ENCODE data around the gene NAGS. TPM values are rescaled to one million over a fixed set of nuclear protein-coding genes. Genes with fewer than 3 reads are reported as not detected.
"Not testable (repeated sequence)": the region's sequence is repeated elsewhere in the genome, so short reads cannot be mapped to it uniquely, and the experiment has no call there.

The NAGS gene, protein sequence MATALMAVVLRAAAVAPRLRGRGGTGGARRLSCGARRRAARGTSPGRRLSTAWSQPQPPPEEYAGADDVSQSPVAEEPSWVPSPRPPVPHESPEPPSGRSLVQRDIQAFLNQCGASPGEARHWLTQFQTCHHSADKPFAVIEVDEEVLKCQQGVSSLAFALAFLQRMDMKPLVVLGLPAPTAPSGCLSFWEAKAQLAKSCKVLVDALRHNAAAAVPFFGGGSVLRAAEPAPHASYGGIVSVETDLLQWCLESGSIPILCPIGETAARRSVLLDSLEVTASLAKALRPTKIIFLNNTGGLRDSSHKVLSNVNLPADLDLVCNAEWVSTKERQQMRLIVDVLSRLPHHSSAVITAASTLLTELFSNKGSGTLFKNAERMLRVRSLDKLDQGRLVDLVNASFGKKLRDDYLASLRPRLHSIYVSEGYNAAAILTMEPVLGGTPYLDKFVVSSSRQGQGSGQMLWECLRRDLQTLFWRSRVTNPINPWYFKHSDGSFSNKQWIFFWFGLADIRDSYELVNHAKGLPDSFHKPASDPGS
- total RNA-seq: under 1 TPM; 0.17 to 0.31 TPM

DNA sequence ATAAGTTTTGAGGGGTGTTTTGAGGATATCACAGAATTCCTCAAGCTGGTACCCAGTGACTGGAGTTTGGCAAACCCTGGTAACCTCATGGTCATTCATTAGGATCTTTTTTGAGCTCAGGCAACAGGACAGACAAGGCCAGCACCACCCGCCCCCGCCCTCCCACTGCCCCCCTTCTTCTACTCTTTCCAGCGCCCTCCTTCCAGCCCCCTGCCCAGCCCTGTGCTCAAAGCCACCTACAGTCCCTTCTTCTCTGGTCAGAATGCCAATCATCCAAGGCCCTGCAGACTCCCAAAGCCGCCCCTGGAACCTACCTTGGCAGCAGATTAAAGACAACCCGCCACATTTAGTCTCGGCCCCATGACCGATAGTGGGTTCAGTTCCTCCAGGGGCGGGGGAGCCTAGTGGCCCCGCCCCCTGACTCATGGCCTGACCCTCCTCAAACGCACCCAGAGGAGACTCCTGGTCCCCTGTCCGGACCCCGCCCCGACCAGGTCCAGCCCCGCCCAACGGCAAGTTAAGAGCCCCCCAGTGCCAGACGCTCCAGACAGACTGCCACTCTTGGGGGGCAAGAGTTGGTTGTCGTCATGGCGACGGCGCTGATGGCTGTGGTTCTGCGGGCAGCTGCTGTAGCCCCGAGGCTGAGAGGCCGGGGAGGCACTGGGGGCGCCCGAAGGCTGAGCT, at the start of gene NAGS:
Gene NAGS, plus strand, starts transcription at position 546 of the 684 bp plus-strand sequence. Its CDS starts 42 bp downstream, at position 588.
- intact Hi-C loops (cut with micrococcal nuclease): no loop called here
- Mint-ChIP-seq H3K27ac (no peak within 1 kb of the TSS), H3K4me1 (ENCODE audit: low read depth) (peaks cover 28% of the 10 kb centered on the region), H3K9me3 (no peaks in the 10 kb centered on the region), H3K4me3 (peak within 1 kb of the TSS; percentile 34), H3K27me3 (ENCODE audit: low read depth) (peaks cover 18% of the 10 kb centered on the region), H3K36me3 (ENCODE audit: low read depth) (peaks cover under 1% of the 10 kb centered on the region)
- CTCF ChIA-PET: no interaction called here
- no peak for DNase-seq

DNA sequence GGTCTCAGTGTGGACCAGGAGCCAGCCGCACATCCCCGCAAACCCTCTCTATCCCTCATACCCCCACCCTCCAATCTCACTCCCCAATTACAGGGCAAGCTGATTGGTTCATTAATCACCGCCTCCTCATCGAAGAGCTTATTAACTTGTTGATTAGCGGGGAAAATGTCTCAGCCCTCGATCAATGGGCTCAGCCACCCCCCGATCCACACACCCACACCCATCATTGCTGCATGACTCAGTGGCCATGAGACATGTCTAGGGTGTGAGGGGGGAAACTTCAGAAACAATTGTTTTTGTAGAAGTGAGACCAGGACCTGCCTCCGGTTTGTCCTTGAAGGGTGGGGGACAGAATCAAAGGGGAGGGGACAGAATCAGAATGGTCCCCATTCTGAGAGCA, 48.2 kb upstream of the NAGS start:
- Mint-ChIP-seq H3K36me3 (ENCODE audit: low read depth) (no peaks in the 10 kb centered on the region), H3K27me3 (ENCODE audit: low read depth) (peaks cover 26% of the 10 kb centered on the region), H3K9me3 (no peaks in the 10 kb centered on the region), H3K4me3 (no peak overlapping the region), H3K27ac (no peak overlapping the region), H3K4me1 (ENCODE audit: low read depth) (peaks cover 2% of the 10 kb centered on the region)
- intact Hi-C loops (cut with micrococcal nuclease): no loop called here
- no peak for DNase-seq
- CTCF ChIA-PET: interaction anchor here (0.9 to 1.5 kb wide), 2 partner anchors 12 to 262 kb away, joined by 3 to 4 read pairs; no protein-coding TSS in a partner anchor

GRCh38 chr17:43958748-43959352, 45.6 kb upstream of the NAGS start:
- CTCF ChIA-PET: no interaction called here
- Mint-ChIP-seq H3K36me3 (ENCODE audit: low read depth) (no peaks in the 10 kb centered on the region), H3K4me3 (no peak overlapping the region), H3K27me3 (ENCODE audit: low read depth) (peaks cover 8% of the 10 kb centered on the region), H3K27ac (no peak overlapping the region), H3K4me1 (ENCODE audit: low read depth) (no peaks in the 10 kb centered on the region), H3K9me3 (no peaks in the 10 kb centered on the region)
- no peak for DNase-seq
- intact Hi-C loops (cut with micrococcal nuclease): no loop called here

DNA sequence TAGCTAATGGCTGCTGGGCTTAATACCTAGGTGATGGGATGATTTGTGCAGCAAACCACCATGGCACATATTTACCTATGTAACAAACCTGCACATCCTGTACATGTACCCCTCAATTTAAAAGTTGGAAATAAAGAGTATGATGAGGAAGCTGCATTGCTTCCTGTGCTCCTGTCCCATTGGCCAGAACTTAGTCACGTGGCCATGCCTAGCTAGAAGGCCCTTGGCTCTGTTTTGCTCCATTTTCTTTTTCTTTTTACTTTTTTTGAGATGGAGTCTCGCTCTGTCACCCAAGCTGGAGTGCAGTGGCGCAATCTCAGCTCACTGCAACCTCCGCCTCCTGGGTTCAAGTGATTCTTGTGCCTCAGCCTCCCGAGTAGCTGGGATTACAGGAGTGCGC, 43.1 kb upstream of the NAGS start:
- H3K4me1 Mint-ChIP-seq (ENCODE audit: low read depth); H3K27me3 Mint-ChIP-seq (ENCODE audit: low read depth); H3K27ac Mint-ChIP-seq; H3K4me3 Mint-ChIP-seq; intact Hi-C loops (cut with micrococcal nuclease); H3K9me3 Mint-ChIP-seq; DNase-seq; H3K36me3 Mint-ChIP-seq (ENCODE audit: low read depth): not testable (repeated sequence)
- CTCF ChIA-PET: interaction anchor here (0.6 to 3.6 kb wide), 3 partner anchors 17 to 208 kb away, joined by 3 to 14 read pairs (median 3); no protein-coding TSS in a partner anchor

DNA sequence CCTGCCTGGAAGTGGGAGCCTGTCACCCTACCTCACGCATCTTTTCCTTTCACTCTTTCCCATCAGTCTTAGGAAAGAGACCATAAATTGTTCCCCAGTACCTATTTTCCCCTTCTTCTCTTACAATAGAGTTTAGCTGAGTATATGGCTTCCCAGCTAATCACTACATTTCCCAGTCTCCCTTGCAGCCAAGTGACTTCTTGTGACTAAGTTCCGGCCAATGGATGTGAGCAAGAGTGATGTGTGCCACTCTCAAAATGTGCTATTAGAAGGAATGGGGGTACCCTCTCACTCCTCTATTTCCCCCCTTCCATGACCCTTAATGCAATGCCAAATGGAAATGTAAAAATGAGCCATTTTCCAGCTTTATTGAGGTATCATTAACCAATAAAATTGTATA, 42.5 kb upstream of the NAGS start:
- Mint-ChIP-seq H3K9me3 (no peaks in the 10 kb centered on the region), H3K4me3 (no peak overlapping the region), H3K27ac (no peak overlapping the region), H3K36me3 (ENCODE audit: low read depth) (no peaks in the 10 kb centered on the region), H3K27me3 (ENCODE audit: low read depth) (no peaks in the 10 kb centered on the region), H3K4me1 (ENCODE audit: low read depth) (no peaks in the 10 kb centered on the region)
- intact Hi-C loops (cut with micrococcal nuclease): no loop called here
- CTCF ChIA-PET: interaction anchor here (0.9 to 3.6 kb wide), 3 partner anchors 18 to 84 kb away, joined by 3 to 14 read pairs (median 3); no protein-coding TSS in a partner anchor
- no peak for DNase-seq

- Mint-ChIP-seq H3K36me3 (ENCODE audit: low read depth) (no peaks in the 10 kb centered on the region), H3K27ac (no peak overlapping the region), H3K9me3 (no peaks in the 10 kb centered on the region), H3K4me3 (no peak overlapping the region), H3K27me3 (ENCODE audit: low read depth) (no peaks in the 10 kb centered on the region), H3K4me1 (ENCODE audit: low read depth) (no peaks in the 10 kb centered on the region)
- CTCF ChIA-PET: interaction anchor here (1.4 to 3.6 kb wide), 2 partner anchors 18 to 84 kb away, joined by 3 to 14 read pairs; no protein-coding TSS in a partner anchor
- intact Hi-C loops (cut with micrococcal nuclease): no loop called here
- no peak for DNase-seq
Measured at GRCh38 chr17:43962479-43962878, 41.9 kb upstream of the NAGS start.

DNA sequence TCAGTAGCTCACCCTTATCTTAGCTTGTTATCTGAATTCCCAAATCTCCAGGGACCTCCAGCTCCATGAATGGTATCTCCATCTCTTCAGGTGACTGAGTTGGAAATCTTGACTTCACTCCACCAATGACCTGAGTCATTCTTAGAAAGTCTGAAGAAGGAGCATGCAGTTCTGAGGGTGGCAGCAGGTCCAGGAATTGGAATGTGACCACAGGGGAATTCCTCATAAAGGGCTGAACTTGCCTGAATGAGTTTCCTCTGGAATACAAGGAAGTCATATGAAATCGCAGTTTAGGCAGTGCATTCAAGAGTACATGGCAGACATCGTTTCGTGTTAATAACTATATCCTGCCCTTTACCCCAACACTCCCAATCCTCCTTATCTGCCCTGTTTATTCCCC, 38.1 kb upstream of the NAGS start:
- Mint-ChIP-seq H3K27ac (no peak overlapping the region), H3K4me3 (no peak overlapping the region), H3K9me3 (no peaks in the 10 kb centered on the region), H3K36me3 (ENCODE audit: low read depth) (no peaks in the 10 kb centered on the region), H3K27me3 (ENCODE audit: low read depth) (no peaks in the 10 kb centered on the region), H3K4me1 (ENCODE audit: low read depth) (no peaks in the 10 kb centered on the region)
- no peak for DNase-seq
- intact Hi-C loops (cut with micrococcal nuclease): no loop called here
- CTCF ChIA-PET: no interaction called here

DNA sequence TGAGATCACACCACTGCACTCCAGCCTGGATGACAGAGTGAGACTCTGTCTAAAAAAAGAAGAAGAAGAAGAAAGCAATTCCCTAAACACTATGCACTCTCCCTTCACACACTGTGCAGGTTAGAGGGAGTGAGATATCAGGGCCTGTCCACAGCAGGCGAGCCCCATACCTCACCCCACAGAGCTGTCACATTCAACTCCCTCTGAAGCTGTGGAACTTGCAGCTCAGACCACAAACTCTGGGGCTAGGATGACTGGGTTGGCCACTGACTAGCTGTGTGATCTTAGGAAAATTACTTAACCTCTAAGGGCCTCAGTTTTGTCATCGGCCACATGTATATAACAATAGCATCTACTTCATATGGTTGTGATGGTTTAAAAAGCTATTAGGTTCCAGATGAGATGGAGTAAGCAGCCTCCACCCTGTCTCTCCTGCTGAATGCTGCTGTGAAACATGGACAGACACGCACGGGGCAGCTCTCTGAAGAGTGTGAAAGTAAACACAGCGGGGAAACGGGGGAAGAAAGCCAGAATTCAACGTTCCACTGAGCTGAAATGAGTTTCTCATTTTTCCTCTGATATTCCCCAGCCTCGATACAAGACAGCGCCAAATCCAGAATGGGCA, 37.1 kb upstream of the NAGS start:
- no peaks in the 10 kb centered on the region for H3K27me3 Mint-ChIP-seq (ENCODE audit: low read depth)
- intact Hi-C loops (cut with micrococcal nuclease): no loop called here
- DNase-seq: no peak
- H3K36me3 Mint-ChIP-seq (ENCODE audit: low read depth): no peaks in the 10 kb centered on the region
- H3K9me3 Mint-ChIP-seq: no peaks in the 10 kb centered on the region
- H3K4me1 Mint-ChIP-seq (ENCODE audit: low read depth): peaks cover 2% of the 10 kb centered on the region
- CTCF ChIA-PET: interaction anchor here (1.6 kb wide), 1 partner anchor 23 kb away, joined by 6 read pairs; no protein-coding TSS in a partner anchor
- H3K27ac Mint-ChIP-seq: no peak overlapping the region
- H3K4me3 Mint-ChIP-seq: no peak overlapping the region

GRCh38 chr17:43970366-43970765, 34.1 kb upstream of the NAGS start:
- Mint-ChIP-seq H3K36me3 (ENCODE audit: low read depth) (no peaks in the 10 kb centered on the region), H3K9me3 (no peaks in the 10 kb centered on the region), H3K4me1 (ENCODE audit: low read depth) (peaks cover 2% of the 10 kb centered on the region), H3K4me3 (no peak overlapping the region), H3K27ac (no peak overlapping the region), H3K27me3 (ENCODE audit: low read depth) (peaks cover 4% of the 10 kb centered on the region)
- intact Hi-C loops (cut with micrococcal nuclease): no loop called here
- no peak for DNase-seq
- CTCF ChIA-PET: no interaction called here

DNA sequence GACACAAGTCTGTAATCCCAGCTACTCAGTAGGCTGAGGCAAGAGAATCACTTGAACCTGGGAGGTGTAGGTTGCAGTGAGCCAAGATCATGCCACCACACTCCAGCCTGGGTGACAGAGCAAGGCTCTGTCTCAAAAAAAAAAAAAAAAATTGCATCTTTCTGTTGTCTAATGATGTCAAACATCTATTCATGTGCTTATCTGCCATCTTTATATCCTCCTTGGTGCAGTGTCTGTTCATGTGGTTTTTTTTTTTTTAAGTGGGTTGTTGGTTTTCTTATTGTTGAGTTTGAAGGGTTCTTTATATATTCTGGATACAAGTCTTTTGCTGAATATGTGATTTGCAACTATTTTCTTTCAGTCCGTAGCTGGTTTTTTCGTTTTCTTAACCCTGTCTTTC, 33.0 kb upstream of the NAGS start:
- H3K27ac Mint-ChIP-seq; DNase-seq; H3K27me3 Mint-ChIP-seq (ENCODE audit: low read depth); H3K36me3 Mint-ChIP-seq (ENCODE audit: low read depth); H3K9me3 Mint-ChIP-seq; H3K4me3 Mint-ChIP-seq; H3K4me1 Mint-ChIP-seq (ENCODE audit: low read depth); intact Hi-C loops (cut with micrococcal nuclease): not testable (repeated sequence)
- CTCF ChIA-PET: interaction anchor here (1.2 kb wide), 1 partner anchor 27 kb away, joined by 3 read pairs; no protein-coding TSS in a partner anchor

GRCh38 chr17:43972444-43973212, 31.8 kb upstream of the NAGS start:
- H3K27ac Mint-ChIP-seq; H3K4me3 Mint-ChIP-seq; H3K36me3 Mint-ChIP-seq (ENCODE audit: low read depth); H3K9me3 Mint-ChIP-seq; H3K27me3 Mint-ChIP-seq (ENCODE audit: low read depth); H3K4me1 Mint-ChIP-seq (ENCODE audit: low read depth); intact Hi-C loops (cut with micrococcal nuclease); DNase-seq: not testable (repeated sequence)
- CTCF ChIA-PET: interaction anchor here (1.0 to 1.2 kb wide), 2 partner anchors 10 to 26 kb away, joined by 3 read pairs; no protein-coding TSS in a partner anchor
